Epithelial cell of esophagus (primary cell): ENCODE results near the gene MSRB3.
"Not testable (repeated sequence)": the region's sequence is repeated elsewhere in the genome, so short reads cannot be mapped to it uniquely, and the experiment has no call there.

Experiments used
- DNase-seq: peaks from one replicate; pipeline ENCODE4 v3.0.0; 2010; ENCODE audit warnings: low read depth
- H3K4me3 ChIP-seq: 2 replicates; pipeline ENCODE4 v1.5.1; 2011; ENCODE audit warnings: mild to moderate bottlenecking, low read length, control low read depth
- TF ChIP-seq, protein P1 (sequence below): IDR thresholded peaks from 2 replicates; pipeline ENCODE4 v1.5.1; 2011; ENCODE audit warnings: low read depth, mild to moderate bottlenecking, low read length, control low read depth, inconsistent platforms; ENCODE audit not compliant: insufficient read depth; ENCODE audit errors: missing control alignments

Gene MSRB3

DNA sequence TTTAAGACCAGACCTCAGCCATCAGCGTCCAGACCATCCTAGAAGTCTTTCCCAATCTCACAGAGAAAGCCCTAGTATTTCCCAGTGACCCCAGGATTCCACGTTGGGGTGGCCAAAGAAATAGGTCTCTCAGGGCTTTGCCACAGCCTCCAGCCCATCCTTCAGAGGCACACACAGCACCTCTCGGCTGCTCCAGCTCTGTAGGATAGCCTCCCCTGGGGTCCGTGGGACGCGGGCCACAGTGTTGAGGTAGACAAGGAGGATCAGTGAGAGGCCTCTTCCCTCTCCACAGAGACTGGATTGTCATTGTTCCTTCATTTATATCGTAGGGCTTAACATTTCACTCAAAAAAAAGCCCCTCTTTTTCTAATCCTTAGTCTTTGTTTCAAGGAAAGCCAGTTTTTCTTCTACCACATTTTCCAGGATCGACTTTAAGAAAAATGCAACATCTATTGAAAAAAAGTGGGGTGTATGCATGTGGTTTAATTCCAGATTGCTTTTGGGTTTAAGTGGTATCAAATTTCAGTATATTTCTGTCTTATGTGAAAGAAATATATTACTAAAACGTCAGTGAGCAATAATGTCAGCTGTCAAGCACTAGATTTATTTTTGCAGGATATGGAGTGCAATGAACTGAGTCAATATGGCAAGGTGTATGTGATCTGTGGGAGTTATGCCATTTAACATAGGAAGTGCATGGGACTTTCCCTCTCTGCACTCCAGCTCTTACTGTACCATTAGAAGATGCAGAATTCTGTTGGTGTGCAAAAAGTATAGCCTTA lies 187.5 kb downstream of the MSRB3 start:
- no peak for DNase-seq
- TF ChIP-seq, protein P1, sequence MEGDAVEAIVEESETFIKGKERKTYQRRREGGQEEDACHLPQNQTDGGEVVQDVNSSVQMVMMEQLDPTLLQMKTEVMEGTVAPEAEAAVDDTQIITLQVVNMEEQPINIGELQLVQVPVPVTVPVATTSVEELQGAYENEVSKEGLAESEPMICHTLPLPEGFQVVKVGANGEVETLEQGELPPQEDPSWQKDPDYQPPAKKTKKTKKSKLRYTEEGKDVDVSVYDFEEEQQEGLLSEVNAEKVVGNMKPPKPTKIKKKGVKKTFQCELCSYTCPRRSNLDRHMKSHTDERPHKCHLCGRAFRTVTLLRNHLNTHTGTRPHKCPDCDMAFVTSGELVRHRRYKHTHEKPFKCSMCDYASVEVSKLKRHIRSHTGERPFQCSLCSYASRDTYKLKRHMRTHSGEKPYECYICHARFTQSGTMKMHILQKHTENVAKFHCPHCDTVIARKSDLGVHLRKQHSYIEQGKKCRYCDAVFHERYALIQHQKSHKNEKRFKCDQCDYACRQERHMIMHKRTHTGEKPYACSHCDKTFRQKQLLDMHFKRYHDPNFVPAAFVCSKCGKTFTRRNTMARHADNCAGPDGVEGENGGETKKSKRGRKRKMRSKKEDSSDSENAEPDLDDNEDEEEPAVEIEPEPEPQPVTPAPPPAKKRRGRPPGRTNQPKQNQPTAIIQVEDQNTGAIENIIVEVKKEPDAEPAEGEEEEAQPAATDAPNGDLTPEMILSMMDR, result no peak
- no peak overlapping the region for H3K4me3 ChIP-seq

DNA sequence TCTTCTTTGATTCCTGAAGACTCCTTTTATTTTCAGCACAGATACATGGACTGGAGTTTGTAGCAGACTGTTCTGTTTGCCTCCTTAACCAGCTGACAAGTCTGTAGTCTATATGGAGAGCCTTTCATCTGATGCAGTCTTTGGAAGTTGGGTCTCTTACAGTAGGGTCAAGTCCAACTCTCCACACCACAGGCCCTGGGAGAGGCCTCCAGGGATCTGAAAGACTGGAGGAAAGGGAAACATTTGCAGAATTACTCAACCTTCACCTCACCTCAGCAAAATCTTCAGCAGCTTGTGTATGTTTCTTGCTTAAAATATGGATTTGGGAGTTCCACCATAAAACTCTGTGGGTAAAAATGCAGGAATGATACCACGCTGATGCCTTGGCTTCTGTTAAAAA lies 188.4 kb downstream of the MSRB3 start:
- H3K4me3 ChIP-seq, result no peak overlapping the region
- TF ChIP-seq, protein P1, result no peak
- no peak for DNase-seq

DNA sequence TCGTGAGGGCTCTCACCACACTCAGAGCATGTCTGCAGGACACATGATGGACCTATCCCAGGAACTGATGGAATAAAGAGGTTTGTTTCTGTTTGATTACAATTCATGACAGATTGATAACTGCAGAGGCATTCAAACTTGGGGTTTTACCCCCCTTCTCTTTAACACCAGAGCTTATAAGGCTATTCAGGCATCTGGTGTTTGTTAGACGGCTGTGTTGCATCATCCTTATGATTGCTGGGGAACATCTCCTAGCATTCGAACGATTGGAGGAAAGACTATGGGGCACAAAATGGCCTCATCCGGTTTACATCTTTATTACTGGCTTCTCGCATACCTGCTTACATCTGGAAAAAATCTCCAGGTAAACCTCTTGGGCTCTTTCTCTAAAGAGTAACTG lies 191.8 kb downstream of the MSRB3 start:
- DNase-seq, result no peak

DNA sequence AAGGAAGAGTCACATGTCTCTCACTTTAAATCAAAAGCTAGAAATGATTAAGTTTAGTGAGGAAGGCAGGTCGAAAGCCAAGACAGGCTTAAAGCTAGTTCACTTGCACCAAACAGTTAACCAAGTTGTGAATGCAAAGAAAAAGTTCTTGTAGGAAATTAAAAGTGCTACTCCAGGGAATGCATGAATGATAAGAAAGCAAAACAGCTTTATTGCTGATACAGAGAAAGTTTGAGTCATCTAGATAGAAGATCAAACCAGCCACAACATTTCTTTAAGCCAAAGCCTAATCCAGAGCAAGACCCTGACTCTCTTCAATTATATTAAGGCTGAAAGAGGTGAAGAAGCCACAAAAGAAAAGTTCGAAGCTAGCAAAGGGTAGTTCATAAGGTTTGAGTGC lies 193.6 kb downstream of the MSRB3 start:
- no peak for DNase-seq
- TF ChIP-seq, protein P1, result no peak
- no peak overlapping the region for H3K4me3 ChIP-seq

More for the DNA sequence above, 191.8 kb downstream of the MSRB3 start:
- TF ChIP-seq, protein P1, result no peak
- H3K4me3 ChIP-seq, result no peak overlapping the region

DNA sequence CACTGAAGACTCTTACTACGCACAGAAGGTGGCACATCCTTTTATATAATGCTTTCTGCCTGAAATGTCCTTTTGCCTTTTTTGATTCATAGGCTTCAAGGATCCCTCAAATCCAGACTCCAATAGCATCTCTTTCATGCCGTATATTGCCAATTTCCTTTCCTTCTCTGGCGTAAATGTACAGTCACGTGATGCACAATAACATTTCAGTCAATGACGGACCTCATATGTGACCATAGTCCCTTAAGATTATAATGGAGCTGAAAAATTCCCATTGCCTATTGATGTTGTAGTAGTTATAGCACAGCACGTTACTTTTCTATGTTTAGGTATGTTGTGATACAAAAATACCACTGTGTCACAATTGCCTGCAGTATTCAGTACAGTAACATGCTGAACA lies 196.3 kb downstream of the MSRB3 start:
- H3K4me3 ChIP-seq, result no peak overlapping the region
- TF ChIP-seq, protein P1, result no peak
- DNase-seq, result no peak

DNA sequence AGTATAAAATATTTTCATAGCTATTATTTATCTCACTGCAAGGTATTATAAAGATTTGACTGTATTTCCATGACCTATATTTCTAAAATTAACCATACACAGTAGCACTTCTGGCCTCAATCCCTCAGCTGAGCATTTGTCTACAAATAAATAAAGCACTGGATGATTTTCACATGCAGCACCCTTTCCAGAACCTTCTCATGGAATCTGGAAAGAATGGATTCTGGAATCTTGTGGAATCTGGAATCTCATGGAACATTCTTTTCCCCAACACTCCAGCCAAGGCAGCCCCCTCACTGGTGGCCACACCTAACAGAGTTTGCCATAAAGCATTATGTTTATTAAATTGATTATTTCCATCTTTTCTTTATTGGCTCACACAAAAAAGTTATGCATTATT lies 199.2 kb downstream of the MSRB3 start:
- H3K4me3 ChIP-seq, result no peak overlapping the region

DNA sequence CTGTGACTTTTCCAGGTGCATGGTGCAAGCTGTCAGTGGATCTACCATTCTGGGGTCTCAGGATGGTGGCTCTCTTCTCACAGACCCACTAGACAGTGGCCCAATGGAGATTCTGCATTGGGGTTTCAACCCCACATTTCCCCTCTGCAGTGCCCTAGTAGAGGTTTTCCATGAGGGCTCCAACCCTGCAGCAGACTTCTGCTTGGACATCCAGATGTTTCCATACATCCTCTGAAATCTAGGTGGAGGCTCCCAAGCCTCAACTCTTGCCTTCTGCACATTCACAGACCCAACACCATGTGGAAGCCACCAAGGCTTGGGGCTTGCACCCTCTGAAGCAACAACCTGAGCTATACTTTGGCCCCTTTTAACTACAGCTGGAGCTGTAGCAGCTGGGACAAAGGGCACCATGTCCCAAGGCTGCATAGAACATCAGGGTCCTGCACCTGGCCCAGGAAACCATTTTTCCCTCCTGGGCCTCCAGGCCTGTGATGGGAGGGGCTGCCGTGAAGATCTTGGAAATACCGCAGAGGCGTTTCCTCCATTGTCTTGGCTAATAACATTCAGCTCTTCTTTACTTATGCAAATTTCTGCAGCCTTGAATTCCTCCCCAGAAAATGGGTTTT lies 205.5 kb downstream of the MSRB3 start:
- not testable (repeated sequence) for H3K4me3 ChIP-seq, DNase-seq

More for the DNA sequence above, 199.2 kb downstream of the MSRB3 start:
- TF ChIP-seq, protein P1, result no peak
- no peak for DNase-seq
